Keratinocyte (primary cell): ENCODE results near the gene MYOCOS. TPM values are rescaled to one million over a fixed set of nuclear protein-coding genes. Genes with fewer than 3 reads are reported as not detected.

Experiments
- DNase-seq: peaks from one replicate; pipeline ENCODE4 v3.0.0-alpha.2; 2011; ENCODE audit warnings: low read depth, missing footprints, low spot score
- FAIRE-seq: peaks from 2 replicates; lab custom pipeline; 2011; peaks lifted over from hg19 to GRCh38; lab: Jason Lieb, UNC
- H2AFZ ChIP-seq: 2 replicates; pipeline ENCODE4 v1.6.0; 2012; ENCODE audit warnings: low read length, control low read depth, inconsistent platforms; ENCODE audit not compliant: control insufficient read depth
- H3K27ac ChIP-seq: 2 replicates; pipeline ENCODE4 v1.5.1; 2011; ENCODE audit warnings: low read length; ENCODE audit not compliant: control insufficient read depth, insufficient read depth
- H3K27me3 ChIP-seq: 3 replicates; pipeline ENCODE4 v1.6.0; 2011; ENCODE audit warnings: low read length; ENCODE audit not compliant: control insufficient read depth, insufficient read depth; ENCODE audit errors: extremely low read depth
- H3K36me3 ChIP-seq, 2 experiments: 2 replicates in 1 of 2; 3 replicates in 1 of 2; pipeline ENCODE4 v1.5.1; 2011; ENCODE audit warnings: low read length in 2 of 2, mild to moderate bottlenecking in 1 of 2; ENCODE audit not compliant: control insufficient read depth in 2 of 2, insufficient read depth in 2 of 2; ENCODE audit errors: extremely low read depth in 1 of 2
- H3K4me1 ChIP-seq: 3 replicates; pipeline ENCODE4 v1.5.1; 2011; ENCODE audit warnings: low read length; ENCODE audit not compliant: control insufficient read depth, insufficient read depth; ENCODE audit errors: extremely low read depth
- H3K4me2 ChIP-seq: 3 replicates; pipeline ENCODE4 v1.6.0; 2011; ENCODE audit warnings: low read depth, low read length; ENCODE audit not compliant: control insufficient read depth, insufficient read depth; ENCODE audit errors: extremely low read depth
- H3K4me3 ChIP-seq, 3 experiments: fragments of 200-600 bp in 1 of 3; sonication (generic) in 1 of 3; 2 replicates in 2 of 3; 3 replicates in 1 of 3; pipeline ENCODE4 v1.5.1; 2011 to 2016; ENCODE audit warnings: low read length in 3 of 3, mild to moderate bottlenecking in 3 of 3, control low read depth in 2 of 3, inconsistent platforms in 1 of 3, low read depth in 1 of 3, mixed read lengths in 1 of 3, mixed run types in 1 of 3, moderate library complexity in 1 of 3; ENCODE audit not compliant: control insufficient read depth in 2 of 3, insufficient read depth in 2 of 3; ENCODE audit errors: extremely low read depth in 1 of 3
- H3K79me2 ChIP-seq: 2 replicates; pipeline ENCODE4 v1.6.0; 2012; ENCODE audit warnings: low read length; ENCODE audit not compliant: control insufficient read depth, insufficient read depth
- H3K9ac ChIP-seq: 3 replicates; pipeline ENCODE4 v1.6.0; 2011; ENCODE audit warnings: low read length; ENCODE audit not compliant: control insufficient read depth, insufficient read depth; ENCODE audit errors: extremely low read depth
- H3K9me1 ChIP-seq: 3 replicates; pipeline ENCODE4 v1.6.0; 2011; ENCODE audit warnings: low read length; ENCODE audit not compliant: control insufficient read depth, insufficient read depth; ENCODE audit errors: extremely low read depth
- H3K9me3 ChIP-seq: 2 replicates; pipeline ENCODE4 v1.5.1; 2012; ENCODE audit warnings: low read depth, low read length; ENCODE audit not compliant: control insufficient read depth
- H4K20me1 ChIP-seq: 3 replicates; pipeline ENCODE4 v1.6.0; 2011; ENCODE audit warnings: low read length; ENCODE audit not compliant: control insufficient read depth, insufficient read depth; ENCODE audit errors: extremely low read depth
- EZH2 ChIP-seq: IDR thresholded peaks from one replicate; pipeline ENCODE4 v1.6.1; 2012; ENCODE audit warnings: inconsistent platforms, mild to moderate bottlenecking, low read length, moderate library complexity
- dilution Hi-C: fragments of 300-500 bp; cut with MboI; formaldehyde crosslinking; loops from one replicate; pipeline ENCODE4 v1.7.0; 2020; ENCODE audit warnings: low sequenced_read_pairs; ENCODE audit not compliant: extremely low pct_ligation_motif_present
- polyA plus RNA-seq, 5 experiments: library from polyadenylated mRNA; depleted of rRNA in 3 of 5; stranded (reverse) in 3 of 5; stranded (forward) in 1 of 5; unstranded in 1 of 5; fragments of >200 nt; gene quantifications; 1 replicate in 1 of 5; 2 replicates in 3 of 5; 3 replicates in 1 of 5; pipeline versions ENCODE4 v1.2.1 to v1.2.3, GENCODE V29; 2011 to 2012; ENCODE audit warnings: missing spikeins in 2 of 5, low read depth in 1 of 5, low replicate concordance in 1 of 5
- TF ChIP-seq, protein P1 (sequence below), 3 experiments: IDR thresholded peaks in 1 of 3; conservative IDR thresholded peaks in 1 of 3; optimal IDR thresholded peaks in 1 of 3; 2 replicates in 2 of 3; 3 replicates in 1 of 3; pipeline versions ENCODE3 to v1.5.1; 2011; ENCODE audit warnings: low read length in 3 of 3, mild to moderate bottlenecking in 3 of 3, moderate library complexity in 2 of 3, control low read depth in 1 of 3, inconsistent platforms in 1 of 3; ENCODE audit not compliant: insufficient read depth in 2 of 3; ENCODE audit errors: extremely low read depth in 1 of 3

The MYOCOS gene
- polyA plus RNA-seq, 1 donor (not counting 4 experiments of a cell fraction or from before 2014, with no cell fraction given): 0.05 TPM

DNA sequence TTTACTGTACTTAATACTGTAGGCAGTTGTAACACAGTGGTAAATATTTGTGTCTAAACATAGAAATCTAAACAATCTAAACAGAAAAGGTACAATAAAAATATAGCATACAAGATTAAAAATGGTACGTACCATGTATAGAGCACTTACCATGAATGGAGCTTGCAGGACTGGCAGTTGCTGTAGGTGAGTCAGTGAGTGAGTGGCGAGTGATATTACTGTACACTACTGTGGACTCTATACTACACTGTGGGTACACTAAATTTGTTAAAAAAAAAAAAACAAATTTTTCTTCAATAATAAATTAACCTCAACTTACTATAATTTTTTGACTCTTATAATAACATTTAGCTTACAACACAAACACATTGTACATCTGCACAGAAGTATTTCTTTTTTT, 39.5 kb upstream of the MYOCOS start:
- H3K36me3 ChIP-seq: peaks cover 28 to 31% of the 10 kb centered on the region in 2 experiments
- DNase-seq (no peak), FAIRE-seq (no peak)
- H3K4me3 ChIP-seq: no peak overlapping the region
- H3K27me3 ChIP-seq: no peaks in the 10 kb centered on the region
- H3K9me3 ChIP-seq: no peaks in the 10 kb centered on the region
- H3K79me2 ChIP-seq: no peaks in the 10 kb centered on the region
- H4K20me1 ChIP-seq: no peaks in the 10 kb centered on the region
- dilution Hi-C loops: no loop called here
- no peak overlapping the region for H2AFZ ChIP-seq
- TF ChIP-seq EZH2: no peak
- TF ChIP-seq, protein P1, sequence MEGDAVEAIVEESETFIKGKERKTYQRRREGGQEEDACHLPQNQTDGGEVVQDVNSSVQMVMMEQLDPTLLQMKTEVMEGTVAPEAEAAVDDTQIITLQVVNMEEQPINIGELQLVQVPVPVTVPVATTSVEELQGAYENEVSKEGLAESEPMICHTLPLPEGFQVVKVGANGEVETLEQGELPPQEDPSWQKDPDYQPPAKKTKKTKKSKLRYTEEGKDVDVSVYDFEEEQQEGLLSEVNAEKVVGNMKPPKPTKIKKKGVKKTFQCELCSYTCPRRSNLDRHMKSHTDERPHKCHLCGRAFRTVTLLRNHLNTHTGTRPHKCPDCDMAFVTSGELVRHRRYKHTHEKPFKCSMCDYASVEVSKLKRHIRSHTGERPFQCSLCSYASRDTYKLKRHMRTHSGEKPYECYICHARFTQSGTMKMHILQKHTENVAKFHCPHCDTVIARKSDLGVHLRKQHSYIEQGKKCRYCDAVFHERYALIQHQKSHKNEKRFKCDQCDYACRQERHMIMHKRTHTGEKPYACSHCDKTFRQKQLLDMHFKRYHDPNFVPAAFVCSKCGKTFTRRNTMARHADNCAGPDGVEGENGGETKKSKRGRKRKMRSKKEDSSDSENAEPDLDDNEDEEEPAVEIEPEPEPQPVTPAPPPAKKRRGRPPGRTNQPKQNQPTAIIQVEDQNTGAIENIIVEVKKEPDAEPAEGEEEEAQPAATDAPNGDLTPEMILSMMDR (optimal IDR thresholded peaks at IDR 0.05 in 1 of 3, IDR thresholded peaks at IDR 0.05 in 1 of 3, conservative IDR thresholded peaks at IDR 0.05 in 1 of 3; ENCODE audit: extremely low read depth in 1 of 3, insufficient read depth in 2 of 3, low read length in 3 of 3): no peak
- no peak overlapping the region for H3K27ac ChIP-seq
- no peak overlapping the region for H3K9ac ChIP-seq
- peaks cover 5% of the 10 kb centered on the region for H3K4me1 ChIP-seq
- H3K9me1 ChIP-seq: no peaks in the 10 kb centered on the region
- no peak overlapping the region for H3K4me2 ChIP-seq

DNA sequence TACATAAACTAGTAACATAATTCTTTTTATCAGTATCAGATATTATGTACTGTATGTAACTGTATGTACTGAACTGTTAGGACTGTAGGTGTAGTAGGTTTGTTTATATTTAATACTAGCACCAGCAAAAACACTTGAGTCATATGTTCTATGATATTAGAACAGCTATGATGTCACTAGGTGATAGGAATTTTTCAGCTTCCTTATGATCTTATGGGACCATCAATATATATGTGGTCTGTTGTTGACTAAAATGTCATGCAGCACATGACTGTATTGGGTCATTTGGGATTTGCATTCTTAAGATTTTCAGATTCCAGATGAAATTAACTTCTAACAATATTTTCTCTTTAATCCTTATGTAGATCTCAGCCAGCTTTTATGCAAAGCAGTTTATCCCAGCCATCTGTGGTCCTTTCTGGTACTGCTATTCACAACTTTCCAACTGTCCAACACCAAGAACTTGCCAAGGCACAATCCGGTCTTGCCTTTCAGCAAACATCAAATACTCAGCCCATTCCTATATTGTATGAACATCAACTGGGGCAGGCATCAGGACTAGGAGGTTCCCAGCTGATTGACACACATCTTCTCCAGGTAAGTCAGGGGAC, 38.3 kb upstream of the MYOCOS start:
- Histone ChIP-seq H3K4me2 (no peak overlapping the region), H3K4me3 (no peak overlapping the region), H2AFZ (no peak overlapping the region), H3K36me3 (peaks cover 28 to 39% of the 10 kb centered on the region in 2 experiments), H3K79me2 (no peaks in the 10 kb centered on the region), H3K27ac (no peak overlapping the region), H3K4me1 (peaks cover 5% of the 10 kb centered on the region), H3K27me3 (no peaks in the 10 kb centered on the region), H4K20me1 (no peaks in the 10 kb centered on the region), H3K9me1 (no peaks in the 10 kb centered on the region), H3K9me3 (no peaks in the 10 kb centered on the region), H3K9ac (no peak overlapping the region)
- FAIRE-seq: no peak
- no peak for DNase-seq
- no peak for TF ChIP-seq EZH2
- TF ChIP-seq, protein P1 (optimal IDR thresholded peaks at IDR 0.05 in 1 of 3, IDR thresholded peaks at IDR 0.05 in 1 of 3, conservative IDR thresholded peaks at IDR 0.05 in 1 of 3; ENCODE audit: extremely low read depth in 1 of 3, insufficient read depth in 2 of 3, low read length in 3 of 3): no peak
- dilution Hi-C loops: no loop called here
